ENCODE results near the gene CYP20A1.

Gene CYP20A1

GRCh38 chr2:203261326-203262159, 22.7 kb downstream of the CYP20A1 start:
- TF ChIP-seq GATA2 (IDR thresholded peaks at IDR 0.05; ENCODE audit: low read depth, low read length) (no peak), GATA3 (IDR thresholded peaks at IDR 0.05; ENCODE audit: low read depth, low read length) (no peak)

DNA sequence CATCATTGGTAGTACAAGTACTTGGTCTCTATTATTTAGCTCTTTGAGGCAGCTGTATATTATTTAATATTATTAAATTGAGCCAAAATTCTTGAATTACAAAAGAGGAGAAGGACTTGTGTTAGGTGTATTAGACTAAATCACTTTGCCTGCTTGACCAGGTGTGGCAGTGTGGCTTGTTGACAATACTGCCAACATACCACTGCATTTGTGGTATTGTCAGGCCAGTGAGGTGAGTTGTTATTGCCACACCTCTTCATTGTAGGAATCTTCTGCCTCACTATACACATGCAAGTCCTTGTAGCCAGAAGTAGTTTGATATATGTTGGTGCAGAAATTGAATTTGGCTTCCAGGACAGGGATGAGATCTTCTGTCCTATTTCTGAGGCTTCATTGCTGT, 40.5 kb downstream of the CYP20A1 start:
- TF ChIP-seq GATA3 (IDR thresholded peaks at IDR 0.05; ENCODE audit: low read depth, low read length) (no peak), GATA2 (IDR thresholded peaks at IDR 0.05; ENCODE audit: low read depth, low read length) (no peak)

DNA sequence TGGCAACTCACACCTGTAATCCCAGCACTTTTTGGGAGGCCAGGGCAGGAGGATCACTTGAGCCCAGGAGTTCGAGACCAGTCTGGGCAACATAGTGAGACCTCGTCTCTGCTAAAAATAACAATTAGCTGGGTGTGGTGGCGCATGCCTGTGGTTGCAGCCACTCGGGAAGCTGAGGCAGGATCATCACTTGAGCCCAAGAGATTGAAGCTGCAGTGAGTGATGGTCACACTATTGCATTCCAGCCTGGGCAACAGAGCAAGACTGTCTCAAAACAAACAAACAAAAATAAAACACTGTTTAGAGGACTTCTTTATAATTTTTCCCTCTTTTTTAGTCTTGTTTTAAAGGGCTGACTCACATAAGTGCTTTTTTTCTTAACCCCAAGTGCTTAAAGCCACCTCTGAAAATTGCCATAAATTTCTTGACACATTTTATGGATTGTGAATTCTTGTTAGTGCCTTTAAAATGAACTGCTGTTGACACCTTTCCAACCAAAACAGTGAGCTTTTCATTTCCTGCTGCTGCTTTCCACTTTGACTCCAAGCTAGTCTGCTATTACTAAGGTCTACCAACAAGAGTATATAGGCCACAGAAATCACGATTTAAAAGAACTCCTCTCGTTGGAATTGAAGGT, 41.7 kb downstream of the CYP20A1 start:
- no peak for TF ChIP-seq GATA2 (IDR thresholded peaks at IDR 0.05; ENCODE audit: low read depth, low read length)
- TF ChIP-seq GATA3 (IDR thresholded peaks at IDR 0.05; ENCODE audit: low read depth, low read length) = no peak

GRCh38 chr2:203282101-203282500, 43.3 kb downstream of the CYP20A1 start:
- TF ChIP-seq GATA3 (IDR thresholded peaks at IDR 0.05; ENCODE audit: low read depth, low read length) (no peak), GATA2 (IDR thresholded peaks at IDR 0.05; ENCODE audit: low read depth, low read length) (no peak)

GRCh38 chr2:203286532-203286931, 47.7 kb downstream of the CYP20A1 start:
- no peak for TF ChIP-seq GATA2 (IDR thresholded peaks at IDR 0.05; ENCODE audit: low read depth, low read length)
- TF ChIP-seq GATA3 (IDR thresholded peaks at IDR 0.05; ENCODE audit: low read depth, low read length) = no peak

DNA sequence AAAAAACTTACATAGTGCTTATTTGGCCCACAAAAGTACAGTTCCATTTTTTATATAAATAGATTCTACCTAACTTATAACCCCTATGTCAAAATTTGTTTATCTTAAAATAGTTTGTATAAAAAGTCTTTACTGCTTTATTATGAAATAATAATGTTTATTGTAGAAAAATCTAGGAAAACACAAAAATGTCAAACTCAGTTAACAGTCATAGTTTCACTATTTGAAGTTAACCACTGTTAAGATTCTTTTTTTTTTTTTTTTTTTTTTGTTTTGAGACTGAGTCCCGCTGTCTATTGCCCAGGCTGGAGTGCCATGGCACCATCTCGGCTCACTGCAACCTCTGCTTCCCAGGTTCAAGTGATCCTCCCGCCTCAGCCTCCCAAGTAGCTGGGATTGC, 62.8 kb downstream of the CYP20A1 start:
- TF ChIP-seq GATA3 (IDR thresholded peaks at IDR 0.05; ENCODE audit: low read depth, low read length) (no peak), GATA2 (IDR thresholded peaks at IDR 0.05; ENCODE audit: low read depth, low read length) (no peak)

DNA sequence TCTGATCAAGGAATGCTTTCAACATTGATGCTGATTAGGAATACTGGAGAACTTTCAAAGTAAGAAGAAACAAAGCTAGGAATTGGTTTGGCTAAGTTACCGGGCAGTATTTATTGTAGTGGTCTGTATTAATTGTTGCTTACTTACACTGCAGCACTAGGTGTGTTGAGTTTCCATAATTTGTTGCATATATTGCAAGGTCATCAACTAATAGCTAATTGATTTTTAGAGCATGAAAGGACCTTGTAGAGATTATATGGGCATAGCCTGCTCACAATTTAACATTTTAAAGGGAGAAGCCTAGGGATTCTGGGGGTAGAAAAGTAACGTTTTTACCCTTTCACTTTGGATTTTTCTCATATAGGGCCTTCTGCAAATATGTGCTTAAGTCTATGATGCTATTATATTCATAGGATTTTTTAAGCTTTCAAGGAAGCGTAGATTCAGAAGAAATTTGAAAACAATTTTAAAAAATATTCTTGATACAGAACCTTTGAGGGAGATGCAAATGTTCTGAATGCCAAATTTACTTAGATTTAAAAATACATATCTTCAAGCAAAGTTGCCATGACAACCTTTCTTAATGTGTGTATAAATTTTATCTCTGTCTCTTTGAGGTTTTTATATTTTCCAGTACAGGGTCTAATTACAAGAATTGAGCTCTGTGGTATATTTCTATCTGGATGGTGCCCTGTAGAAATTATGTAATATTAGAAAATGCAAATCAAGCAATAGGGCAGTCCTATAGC, 72.0 kb downstream of the CYP20A1 start:
- TF ChIP-seq GATA3 (IDR thresholded peaks at IDR 0.05; ENCODE audit: low read depth, low read length) (no peak), GATA2 (IDR thresholded peaks at IDR 0.05; ENCODE audit: low read depth, low read length) (no peak)

GRCh38 chr2:203326356-203326755, 87.5 kb downstream of the CYP20A1 start:
- no peak for TF ChIP-seq GATA2 (IDR thresholded peaks at IDR 0.05; ENCODE audit: low read depth, low read length)
- no peak for TF ChIP-seq GATA3 (IDR thresholded peaks at IDR 0.05; ENCODE audit: low read depth, low read length)

GRCh38 chr2:203327582-203327900, 88.7 kb downstream of the CYP20A1 start:
- TF ChIP-seq GATA2 (IDR thresholded peaks at IDR 0.05; ENCODE audit: low read depth, low read length) (no peak), GATA3 (IDR thresholded peaks at IDR 0.05; ENCODE audit: low read depth, low read length) (no peak)

GRCh38 chr2:203327901-203328759, 89.3 kb downstream of the CYP20A1 start, which contains the start of gene ABI2:
ABI2 (plus strand) TSS chr2:203328394; CDS start chr2:203328515, 121 bp downstream.
- TF ChIP-seq GATA2 (IDR thresholded peaks at IDR 0.05; ENCODE audit: low read depth, low read length) (no peak), GATA3 (IDR thresholded peaks at IDR 0.05; ENCODE audit: low read depth, low read length) (no peak)

DNA sequence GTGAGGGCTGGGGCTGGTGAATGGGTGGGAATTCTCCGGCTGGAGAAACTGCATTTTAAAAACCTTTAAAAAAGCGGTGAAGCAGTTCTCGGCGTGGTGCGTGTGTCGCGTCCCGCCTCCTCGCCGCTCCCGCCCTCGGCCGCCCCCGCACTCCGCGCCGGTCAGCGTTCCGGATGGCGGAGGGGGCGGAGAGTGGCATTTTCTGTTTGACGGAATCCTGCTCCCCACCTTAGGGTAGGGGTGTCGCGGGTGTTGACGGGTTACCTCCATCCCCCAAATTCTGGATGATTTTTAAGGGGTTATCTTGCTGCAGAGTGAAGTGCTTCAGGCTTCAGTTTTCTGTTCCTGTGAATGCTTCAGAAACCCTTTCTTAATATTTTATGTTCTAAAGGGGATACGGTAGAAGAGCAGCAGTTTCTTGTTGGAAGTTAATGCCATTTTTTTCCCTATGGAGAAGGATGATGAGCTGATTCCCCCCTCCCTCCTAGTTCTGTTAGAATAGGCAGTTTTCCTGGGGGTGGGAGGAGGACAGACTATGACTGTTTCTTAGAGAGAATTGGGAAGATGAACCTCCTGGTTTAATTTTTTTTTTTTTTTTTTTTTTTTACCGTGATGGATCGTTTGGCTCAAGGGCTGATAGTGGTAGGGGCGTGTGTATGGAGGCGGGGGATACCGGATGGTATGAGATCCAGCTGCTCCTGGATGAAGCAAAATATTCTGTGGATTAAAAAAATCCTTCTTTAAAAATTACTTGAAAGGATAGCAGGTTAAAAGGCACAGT, 90.1 kb downstream of the CYP20A1 start:
- TF ChIP-seq GATA2 (IDR thresholded peaks at IDR 0.05; ENCODE audit: low read depth, low read length) = no peak

- TF ChIP-seq GATA2 (IDR thresholded peaks at IDR 0.05; ENCODE audit: low read depth, low read length) (no peak), GATA3 (IDR thresholded peaks at IDR 0.05; ENCODE audit: low read depth, low read length) (no peak)
These were observed 91.6 kb downstream of the CYP20A1 start for GRCh38 chr2:203330434-203330833.

- TF ChIP-seq GATA3 (IDR thresholded peaks at IDR 0.05; ENCODE audit: low read depth, low read length) (no peak), GATA2 (IDR thresholded peaks at IDR 0.05; ENCODE audit: low read depth, low read length) (no peak)
These were observed 99.5 kb downstream of the CYP20A1 start for GRCh38 chr2:203338322-203338721.
